ENCODE measurements around the gene CDH5.

The CDH5 gene

DNA sequence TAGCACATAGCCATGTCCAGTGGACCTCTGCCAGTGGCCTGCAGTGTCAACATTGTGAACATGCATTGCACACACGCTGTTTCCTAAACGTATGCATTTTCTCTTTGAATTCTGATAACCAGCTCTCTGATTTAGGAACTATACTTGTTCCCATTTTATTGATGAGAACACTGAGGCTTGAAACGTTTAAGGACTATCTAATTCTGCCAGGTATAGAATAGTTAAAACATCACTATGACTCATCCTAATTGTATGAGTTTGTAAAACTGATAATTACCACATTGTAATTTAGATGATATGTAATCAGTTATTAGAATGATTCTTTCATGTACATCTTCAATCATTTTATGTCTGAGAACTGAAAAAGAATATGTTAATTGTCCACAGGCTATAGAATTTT, 63.7 kb downstream of the CDH5 start:
- Histone ChIP-seq H3K36me3 (no peaks in the 10 kb centered on the region), H3K4me3 (ENCODE audit: low read depth, low read length) (no peak overlapping the region), H3K27me3 (peaks cover 70% of the 10 kb centered on the region), H3K9me3 (no peaks in the 10 kb centered on the region), H3K4me1 (no peaks in the 10 kb centered on the region)
- DNase-seq, result no peak
- TF ChIP-seq, protein P1, sequence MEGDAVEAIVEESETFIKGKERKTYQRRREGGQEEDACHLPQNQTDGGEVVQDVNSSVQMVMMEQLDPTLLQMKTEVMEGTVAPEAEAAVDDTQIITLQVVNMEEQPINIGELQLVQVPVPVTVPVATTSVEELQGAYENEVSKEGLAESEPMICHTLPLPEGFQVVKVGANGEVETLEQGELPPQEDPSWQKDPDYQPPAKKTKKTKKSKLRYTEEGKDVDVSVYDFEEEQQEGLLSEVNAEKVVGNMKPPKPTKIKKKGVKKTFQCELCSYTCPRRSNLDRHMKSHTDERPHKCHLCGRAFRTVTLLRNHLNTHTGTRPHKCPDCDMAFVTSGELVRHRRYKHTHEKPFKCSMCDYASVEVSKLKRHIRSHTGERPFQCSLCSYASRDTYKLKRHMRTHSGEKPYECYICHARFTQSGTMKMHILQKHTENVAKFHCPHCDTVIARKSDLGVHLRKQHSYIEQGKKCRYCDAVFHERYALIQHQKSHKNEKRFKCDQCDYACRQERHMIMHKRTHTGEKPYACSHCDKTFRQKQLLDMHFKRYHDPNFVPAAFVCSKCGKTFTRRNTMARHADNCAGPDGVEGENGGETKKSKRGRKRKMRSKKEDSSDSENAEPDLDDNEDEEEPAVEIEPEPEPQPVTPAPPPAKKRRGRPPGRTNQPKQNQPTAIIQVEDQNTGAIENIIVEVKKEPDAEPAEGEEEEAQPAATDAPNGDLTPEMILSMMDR (IDR thresholded peaks at IDR 0.05; ENCODE audit: low read depth, low read length), result no peak

DNA sequence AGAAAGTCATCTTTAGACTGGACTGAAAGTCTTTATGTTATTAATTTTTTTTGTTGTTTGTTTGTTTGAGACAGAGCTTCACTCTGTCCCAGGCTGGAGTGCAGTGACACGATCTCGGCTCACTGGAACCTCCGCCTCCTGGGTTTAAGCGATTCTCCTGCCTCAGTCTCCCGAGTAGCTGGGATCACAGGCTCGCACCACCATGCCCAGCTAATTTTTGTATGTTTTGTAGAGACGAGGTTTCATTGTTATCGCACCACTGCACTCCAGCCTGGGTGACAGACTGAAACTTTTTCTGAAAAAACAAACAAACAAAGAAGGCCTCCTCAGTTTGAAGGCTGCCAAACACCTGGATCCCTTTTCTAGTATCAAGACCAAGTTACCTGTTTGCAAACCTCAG, 65.3 kb downstream of the CDH5 start:
- no peak for DNase-seq
- Histone ChIP-seq H3K4me3 (ENCODE audit: low read depth, low read length) (no peak overlapping the region), H3K4me1 (no peaks in the 10 kb centered on the region), H3K9me3 (no peaks in the 10 kb centered on the region), H3K27me3 (peaks cover 57% of the 10 kb centered on the region), H3K36me3 (no peaks in the 10 kb centered on the region)
- TF ChIP-seq, protein P1 (IDR thresholded peaks at IDR 0.05; ENCODE audit: low read depth, low read length), result no peak

DNA sequence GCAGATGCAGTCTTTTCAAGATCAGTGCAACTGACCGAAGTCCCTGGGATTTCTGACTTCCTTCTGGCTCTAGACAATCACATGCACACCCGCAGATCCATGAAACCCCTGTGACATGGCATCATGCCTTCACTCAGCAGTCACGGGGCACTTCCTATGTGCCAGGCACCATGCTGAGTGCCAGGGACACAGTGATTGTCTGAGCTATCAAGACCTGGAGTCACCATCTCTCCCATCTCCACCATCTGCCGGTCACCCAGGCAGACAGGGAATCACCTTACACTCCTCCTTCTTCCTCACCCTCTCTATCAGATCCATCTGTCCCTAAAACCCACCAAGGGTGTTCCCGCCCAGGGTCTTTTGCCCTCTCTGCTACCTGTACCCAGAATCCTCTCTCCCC, 65.9 kb downstream of the CDH5 start:
- Histone ChIP-seq H3K27me3 (peaks cover 55% of the 10 kb centered on the region), H3K9me3 (no peaks in the 10 kb centered on the region), H3K4me1 (no peaks in the 10 kb centered on the region), H3K4me3 (ENCODE audit: low read depth, low read length) (no peak overlapping the region), H3K36me3 (no peaks in the 10 kb centered on the region)
- TF ChIP-seq, protein P1 (IDR thresholded peaks at IDR 0.05; ENCODE audit: low read depth, low read length), result no peak
- DNase-seq, result no peak

DNA sequence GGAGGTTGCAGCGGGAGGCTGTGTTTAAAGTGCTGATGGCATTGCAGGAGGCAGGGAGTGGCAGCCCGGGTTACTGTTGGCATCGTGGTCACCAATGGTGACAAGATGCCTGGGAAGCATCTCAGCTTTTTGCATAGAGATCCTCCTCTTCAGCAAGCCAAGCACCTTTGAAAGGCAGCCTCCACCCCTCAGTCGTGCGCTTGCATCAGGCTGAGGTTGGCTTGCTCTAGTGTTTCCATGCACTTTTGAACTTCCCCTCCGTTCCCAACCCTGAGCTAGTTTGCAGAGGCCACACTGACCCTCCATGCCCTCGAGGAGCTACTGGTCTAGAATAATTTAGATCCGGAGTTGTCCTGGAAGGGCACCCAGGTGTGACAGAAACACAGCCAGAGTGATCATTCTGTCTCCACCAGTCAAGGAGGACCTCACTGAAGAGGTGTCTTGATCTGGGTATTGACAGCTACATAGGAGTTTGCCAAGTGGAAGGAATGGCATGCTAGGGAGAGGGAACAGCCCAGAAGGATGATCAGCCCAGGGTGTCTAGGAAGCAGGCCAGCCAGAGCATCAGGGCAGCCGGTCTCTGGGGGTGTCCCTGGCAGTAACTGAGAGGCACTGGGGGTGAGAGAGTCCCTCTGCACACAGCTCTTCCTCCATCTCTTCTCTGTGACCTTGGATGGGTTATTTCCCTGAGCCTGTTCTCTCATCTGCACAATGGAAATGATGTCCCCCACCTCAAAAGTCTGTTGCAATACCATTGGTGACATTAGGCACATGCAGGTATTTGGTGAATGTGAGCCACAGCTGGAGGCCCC, 68.3 kb downstream of the CDH5 start:
- DNase-seq, result no peak
- Histone ChIP-seq H3K36me3 (no peaks in the 10 kb centered on the region), H3K27me3 (peaks cover 31% of the 10 kb centered on the region), H3K4me3 (ENCODE audit: low read depth, low read length) (no peak overlapping the region), H3K4me1 (no peaks in the 10 kb centered on the region), H3K9me3 (no peaks in the 10 kb centered on the region)
- TF ChIP-seq, protein P1 (IDR thresholded peaks at IDR 0.05; ENCODE audit: low read depth, low read length), result no peak

DNA sequence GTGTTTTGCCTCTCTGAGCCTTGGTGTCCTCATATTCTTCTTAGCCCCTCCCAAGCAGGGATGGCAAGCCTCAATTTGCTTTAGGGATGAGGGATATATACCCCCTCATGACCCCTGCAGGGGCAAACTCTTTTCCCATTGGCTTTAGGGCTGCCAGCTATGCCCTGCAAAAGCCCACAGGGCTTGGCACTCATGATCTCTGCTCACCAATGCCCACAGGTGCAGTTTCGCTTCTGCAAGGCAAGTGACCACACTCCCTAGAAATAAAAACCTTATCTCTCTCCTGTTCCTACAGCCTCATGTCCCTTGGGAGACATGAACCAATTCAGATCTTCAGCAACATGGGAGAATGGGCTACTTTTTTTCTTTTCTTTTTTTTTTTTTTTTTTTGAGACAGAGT, 69.4 kb downstream of the CDH5 start:
- Histone ChIP-seq H3K4me1 (no peaks in the 10 kb centered on the region), H3K27me3 (peaks cover 20% of the 10 kb centered on the region), H3K4me3 (ENCODE audit: low read depth, low read length) (no peak overlapping the region), H3K9me3 (no peaks in the 10 kb centered on the region), H3K36me3 (no peaks in the 10 kb centered on the region)
- TF ChIP-seq, protein P1 (IDR thresholded peaks at IDR 0.05; ENCODE audit: low read depth, low read length), result no peak
- no peak for DNase-seq

DNA sequence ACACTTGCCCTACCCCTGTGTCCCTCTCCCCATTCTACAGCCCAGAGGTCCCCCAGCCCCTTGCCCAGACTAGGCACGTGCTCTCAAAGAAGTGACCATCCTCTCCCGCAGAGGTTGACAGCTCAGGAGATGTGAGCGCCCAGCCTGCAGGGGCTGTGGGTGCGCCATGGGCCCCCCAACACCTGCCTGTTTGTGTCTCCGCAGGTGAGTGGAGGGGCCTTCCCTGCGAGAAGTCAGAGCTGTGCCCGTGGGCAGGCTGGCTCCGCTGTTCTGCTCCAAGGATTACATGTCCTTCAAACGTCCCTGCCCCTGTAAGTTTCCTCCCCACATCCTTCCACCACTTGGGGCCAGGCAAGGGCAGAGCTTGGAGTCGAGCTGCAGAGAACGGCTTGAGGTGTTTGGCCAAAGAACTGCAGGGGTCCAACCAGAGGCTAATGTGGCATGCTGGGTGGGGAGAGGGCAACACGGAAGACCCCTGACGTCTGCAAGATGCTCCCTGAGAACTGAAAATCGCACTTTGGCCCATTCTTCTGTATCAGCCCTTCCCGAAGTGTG, 71.0 kb downstream of the CDH5 start:
- H3K27me3 ChIP-seq, result peaks cover 7% of the 10 kb centered on the region

More for the DNA sequence above, 71.0 kb downstream of the CDH5 start:
- no peak overlapping the region for H3K4me3 ChIP-seq (ENCODE audit: low read depth, low read length)
- TF ChIP-seq, protein P1 (IDR thresholded peaks at IDR 0.05; ENCODE audit: low read depth, low read length), result no peak
- no peak for DNase-seq
- H3K36me3 ChIP-seq, result no peaks in the 10 kb centered on the region
- H3K9me3 ChIP-seq, result no peaks in the 10 kb centered on the region
- no peaks in the 10 kb centered on the region for H3K4me1 ChIP-seq

Data from BE2C (cell line).